Activated naive CD8-positive, alpha-beta T cell treated with anti-CD3 and anti-CD28 coated beads for 36 hours (primary cell): ENCODE data around the gene CELA2B. TPM values are rescaled to one million over a fixed set of nuclear protein-coding genes. Genes with fewer than 3 reads are reported as not detected.

Source experiments
- DNase-seq: peaks from one replicate; pipeline ENCODE4 v3.0.0; 2021
- H3K27ac Mint-ChIP-seq: one replicate; pipeline ENCODE4 v1.8.0; 2022; ENCODE audit warnings: mild to moderate bottlenecking, moderate library complexity, mixed read lengths
- H3K27me3 Mint-ChIP-seq: one replicate; pipeline ENCODE4 v1.8.0; 2022; ENCODE audit warnings: mild to moderate bottlenecking, mixed read lengths
- H3K36me3 Mint-ChIP-seq: one replicate; pipeline ENCODE4 v1.8.0; 2021; ENCODE audit warnings: mild to moderate bottlenecking, mixed read lengths
- H3K4me1 Mint-ChIP-seq: one replicate; pipeline ENCODE4 v1.8.0; 2021; ENCODE audit warnings: mixed read lengths
- H3K4me3 Mint-ChIP-seq: one replicate; pipeline ENCODE4 v1.8.0; 2022; ENCODE audit warnings: mild to moderate bottlenecking, moderate library complexity, mixed read lengths
- H3K9me3 Mint-ChIP-seq: one replicate; pipeline ENCODE4 v1.8.0; 2022; ENCODE audit warnings: mixed read lengths
- total RNA-seq, 2 experiments: library from RNA; stranded (reverse); gene quantifications; one replicate each; pipeline ENCODE4 v1.2.3, GENCODE V29; 2021

The CELA2B gene
- total RNA-seq, 2 experiments from 2014 or later, result not detected

GRCh38 chr1:15440357-15440756, 35.5 kb upstream of the CELA2B start:
- no peak for DNase-seq
- H3K4me3 Mint-ChIP-seq, result no peak overlapping the region
- no peaks in the 10 kb centered on the region for H3K9me3 Mint-ChIP-seq
- peaks cover 4% of the 10 kb centered on the region for H3K27me3 Mint-ChIP-seq
- no peaks in the 10 kb centered on the region for H3K36me3 Mint-ChIP-seq
- H3K27ac Mint-ChIP-seq, result no peak overlapping the region
- no peaks in the 10 kb centered on the region for H3K4me1 Mint-ChIP-seq

- Mint-ChIP-seq H3K9me3 (no peaks in the 10 kb centered on the region), H3K27ac (no peak overlapping the region), H3K4me1 (no peaks in the 10 kb centered on the region), H3K4me3 (no peak overlapping the region), H3K27me3 (peaks cover 4% of the 10 kb centered on the region), H3K36me3 (no peaks in the 10 kb centered on the region)
- DNase-seq, result no peak
These were observed 34.7 kb upstream of the CELA2B start for GRCh38 chr1:15441247-15441646.

- H3K4me3 Mint-ChIP-seq, result no peak overlapping the region
- H3K36me3 Mint-ChIP-seq, result no peaks in the 10 kb centered on the region
- DNase-seq, result no peak
- peaks cover 4% of the 10 kb centered on the region for H3K27me3 Mint-ChIP-seq
- H3K4me1 Mint-ChIP-seq, result no peaks in the 10 kb centered on the region
- no peaks in the 10 kb centered on the region for H3K9me3 Mint-ChIP-seq
- no peak overlapping the region for H3K27ac Mint-ChIP-seq
These were observed 33.8 kb upstream of the CELA2B start for GRCh38 chr1:15442119-15442518.

GRCh38 chr1:15442759-15443158, 33.1 kb upstream of the CELA2B start:
- Mint-ChIP-seq H3K27me3 (peaks cover 7% of the 10 kb centered on the region), H3K36me3 (no peaks in the 10 kb centered on the region), H3K27ac (no peak overlapping the region), H3K4me3 (no peak overlapping the region), H3K9me3 (no peaks in the 10 kb centered on the region), H3K4me1 (no peaks in the 10 kb centered on the region)
- no peak for DNase-seq

GRCh38 chr1:15443281-15443680, 32.6 kb upstream of the CELA2B start:
- no peaks in the 10 kb centered on the region for H3K4me1 Mint-ChIP-seq
- peaks cover 7% of the 10 kb centered on the region for H3K27me3 Mint-ChIP-seq
- no peaks in the 10 kb centered on the region for H3K36me3 Mint-ChIP-seq
- H3K27ac Mint-ChIP-seq, result no peak overlapping the region
- H3K4me3 Mint-ChIP-seq, result no peak overlapping the region
- no peaks in the 10 kb centered on the region for H3K9me3 Mint-ChIP-seq
- no peak for DNase-seq

GRCh38 chr1:15444468-15445389, 31.2 kb upstream of the CELA2B start:
- no peak overlapping the region for H3K4me3 Mint-ChIP-seq
- no peak overlapping the region for H3K27ac Mint-ChIP-seq
- no peaks in the 10 kb centered on the region for H3K36me3 Mint-ChIP-seq
- no peaks in the 10 kb centered on the region for H3K9me3 Mint-ChIP-seq
- DNase-seq, result no peak
- H3K4me1 Mint-ChIP-seq, result no peaks in the 10 kb centered on the region
- peaks cover 10% of the 10 kb centered on the region for H3K27me3 Mint-ChIP-seq

GRCh38 chr1:15445390-15446122, 30.3 kb upstream of the CELA2B start:
- H3K4me1 Mint-ChIP-seq, result no peaks in the 10 kb centered on the region
- DNase-seq, result no peak
- no peak overlapping the region for H3K27ac Mint-ChIP-seq
- peaks cover 11% of the 10 kb centered on the region for H3K27me3 Mint-ChIP-seq
- H3K9me3 Mint-ChIP-seq, result no peaks in the 10 kb centered on the region
- no peaks in the 10 kb centered on the region for H3K36me3 Mint-ChIP-seq
- H3K4me3 Mint-ChIP-seq, result no peak overlapping the region

- Mint-ChIP-seq H3K9me3 (no peaks in the 10 kb centered on the region), H3K4me1 (no peaks in the 10 kb centered on the region), H3K4me3 (no peak overlapping the region), H3K36me3 (no peaks in the 10 kb centered on the region), H3K27ac (no peak overlapping the region), H3K27me3 (peaks cover 11% of the 10 kb centered on the region)
- no peak for DNase-seq
These were observed 29.7 kb upstream of the CELA2B start for GRCh38 chr1:15446212-15446611.

- no peaks in the 10 kb centered on the region for H3K4me1 Mint-ChIP-seq
- no peak overlapping the region for H3K27ac Mint-ChIP-seq
- no peak for DNase-seq
- H3K4me3 Mint-ChIP-seq, result no peak overlapping the region
- no peaks in the 10 kb centered on the region for H3K9me3 Mint-ChIP-seq
- H3K27me3 Mint-ChIP-seq, result peaks cover 11% of the 10 kb centered on the region
- H3K36me3 Mint-ChIP-seq, result no peaks in the 10 kb centered on the region
These were observed 26.9 kb upstream of the CELA2B start for GRCh38 chr1:15448877-15449462.

GRCh38 chr1:15449567-15449966, 26.3 kb upstream of the CELA2B start:
- no peaks in the 10 kb centered on the region for H3K4me1 Mint-ChIP-seq
- H3K9me3 Mint-ChIP-seq, result no peaks in the 10 kb centered on the region

GRCh38 chr1:15451014-15451722, 24.7 kb upstream of the CELA2B start:
- Mint-ChIP-seq H3K4me3 (no peak overlapping the region), H3K4me1 (no peaks in the 10 kb centered on the region), H3K27ac (no peak overlapping the region), H3K27me3 (peaks cover 7% of the 10 kb centered on the region), H3K36me3 (no peaks in the 10 kb centered on the region), H3K9me3 (no peaks in the 10 kb centered on the region)
- no peak for DNase-seq

More at GRCh38 chr1:15449567-15449966, 26.3 kb upstream of the CELA2B start:
- Mint-ChIP-seq H3K4me3 (no peak overlapping the region), H3K27ac (no peak overlapping the region), H3K36me3 (no peaks in the 10 kb centered on the region), H3K27me3 (peaks cover 11% of the 10 kb centered on the region)
- DNase-seq, result no peak

GRCh38 chr1:15452216-15452615, 23.7 kb upstream of the CELA2B start:
- Mint-ChIP-seq H3K27ac (no peak overlapping the region), H3K27me3 (peaks cover 12% of the 10 kb centered on the region), H3K36me3 (no peaks in the 10 kb centered on the region)

GRCh38 chr1:15452866-15453571, 22.9 kb upstream of the CELA2B start:
- Mint-ChIP-seq H3K9me3 (no peaks in the 10 kb centered on the region), H3K27ac (no peak overlapping the region), H3K27me3 (peaks cover 10% of the 10 kb centered on the region), H3K4me3 (no peak overlapping the region), H3K4me1 (no peaks in the 10 kb centered on the region), H3K36me3 (no peaks in the 10 kb centered on the region)
- no peak for DNase-seq

More at GRCh38 chr1:15452216-15452615, 23.7 kb upstream of the CELA2B start:
- H3K4me3 Mint-ChIP-seq, result no peak overlapping the region
- no peaks in the 10 kb centered on the region for H3K9me3 Mint-ChIP-seq
- DNase-seq, result no peak
- H3K4me1 Mint-ChIP-seq, result no peaks in the 10 kb centered on the region

GRCh38 chr1:15453734-15454133, 22.2 kb upstream of the CELA2B start:
- no peak overlapping the region for H3K4me3 Mint-ChIP-seq

More at GRCh38 chr1:15453734-15454133, 22.2 kb upstream of the CELA2B start:
- H3K4me1 Mint-ChIP-seq, result no peaks in the 10 kb centered on the region
- DNase-seq, result no peak
- H3K9me3 Mint-ChIP-seq, result no peaks in the 10 kb centered on the region
- no peak overlapping the region for H3K27ac Mint-ChIP-seq
- no peaks in the 10 kb centered on the region for H3K36me3 Mint-ChIP-seq
- H3K27me3 Mint-ChIP-seq, result peaks cover 10% of the 10 kb centered on the region
